Hepatic stellate cell (primary cell): ENCODE measurements around the gene PLXNA2.

Experiments
- DNase-seq: peaks from one replicate; pipeline ENCODE4 v3.0.0; 2011; ENCODE audit warnings: low spot score

The PLXNA2 gene

DNA sequence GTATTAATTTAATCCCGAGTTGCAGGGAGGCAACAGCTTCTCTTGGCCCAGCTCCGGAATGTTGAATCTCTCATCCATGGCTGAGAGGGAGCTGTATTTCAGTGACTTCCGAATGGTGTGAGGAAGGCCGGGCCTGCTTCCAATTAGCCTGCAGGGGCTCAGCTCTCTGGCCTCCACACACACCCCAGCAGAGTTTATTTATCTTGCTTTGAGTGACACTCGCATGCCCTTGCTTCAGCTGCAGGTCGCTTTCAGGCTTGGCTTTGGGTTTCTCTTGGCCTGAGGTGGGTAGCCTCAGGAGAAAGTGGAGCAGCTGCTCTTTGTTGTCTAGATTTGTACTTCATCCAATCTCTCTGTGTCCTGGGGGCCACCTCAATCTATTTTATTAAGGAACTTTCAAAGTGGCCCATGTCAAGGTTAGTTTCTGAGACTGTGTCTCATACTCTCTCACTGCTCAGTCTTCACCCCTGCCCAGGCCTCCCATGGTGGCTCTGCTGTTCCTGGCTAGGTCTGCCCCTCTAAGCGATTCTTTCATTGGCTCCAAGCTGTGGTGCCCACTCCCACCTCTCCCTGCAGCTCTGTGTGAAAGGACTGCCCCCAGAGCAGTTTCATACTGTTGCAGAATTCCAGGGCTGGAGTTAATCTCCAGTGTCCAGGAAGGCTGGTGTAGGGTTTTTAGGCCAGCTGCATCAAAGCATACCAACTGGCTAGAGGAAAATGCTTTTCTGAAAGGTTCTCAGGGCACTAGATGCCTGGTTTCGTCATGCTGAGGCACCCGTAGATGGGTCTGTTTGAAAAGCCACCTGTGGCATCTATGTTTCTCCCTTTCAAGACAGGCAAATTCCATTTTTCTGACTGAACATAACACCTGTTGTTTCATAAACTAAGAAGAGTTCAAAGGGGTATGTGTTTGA is 153.5 kb downstream of the PLXNA2 start:
- peak; percentile 30 for DNase-seq

DNA sequence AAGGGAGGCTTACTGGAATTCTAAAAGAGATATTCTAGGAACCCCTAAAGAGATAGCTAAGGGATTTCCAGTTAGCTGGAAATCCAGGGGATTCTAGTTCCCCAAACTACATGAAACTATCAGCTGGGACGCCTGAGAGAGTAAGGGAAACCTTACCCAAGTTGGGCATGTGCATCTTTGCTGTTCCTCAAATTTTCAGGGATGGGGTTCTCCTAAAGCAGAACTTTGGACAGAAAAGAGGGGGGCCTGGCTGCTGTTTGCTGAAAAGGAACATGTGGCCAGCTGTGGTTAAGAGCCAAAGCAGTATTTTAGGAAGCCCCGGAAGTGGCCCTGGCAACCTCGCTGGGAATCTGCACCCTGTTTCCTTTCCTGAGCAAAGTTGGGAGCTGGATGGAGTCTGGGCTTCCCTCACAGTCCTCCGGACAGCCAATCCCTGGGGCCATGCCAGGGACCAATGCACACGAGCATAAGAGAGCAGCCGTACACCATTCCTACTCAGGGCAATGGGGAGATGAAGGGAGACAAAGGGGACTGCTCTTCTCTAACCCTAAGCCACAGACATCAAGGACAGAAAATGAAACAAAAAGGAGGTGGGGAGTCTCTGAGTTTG is 154.3 kb downstream of the PLXNA2 start:
- DNase-seq = no peak

DNA sequence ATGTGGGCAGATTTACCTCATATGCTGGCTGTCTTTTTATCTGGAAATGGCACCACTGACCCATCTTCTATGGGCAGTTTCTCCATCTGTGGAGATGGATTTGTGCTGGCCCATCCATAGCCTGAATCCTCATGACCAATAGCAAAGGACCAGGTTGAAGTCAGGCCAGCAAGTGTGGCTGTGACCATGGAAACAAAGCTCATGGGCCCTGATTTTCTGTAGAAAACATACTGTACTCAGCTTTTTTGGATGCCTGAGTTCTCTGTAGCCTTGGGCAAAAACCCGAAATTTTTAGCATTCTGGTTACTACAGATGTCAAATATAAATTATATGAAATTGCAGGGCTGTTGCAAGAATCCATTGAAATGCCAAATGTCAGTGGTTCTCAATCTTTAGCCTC is 155.0 kb downstream of the PLXNA2 start:
- DNase-seq = no peak

DNA sequence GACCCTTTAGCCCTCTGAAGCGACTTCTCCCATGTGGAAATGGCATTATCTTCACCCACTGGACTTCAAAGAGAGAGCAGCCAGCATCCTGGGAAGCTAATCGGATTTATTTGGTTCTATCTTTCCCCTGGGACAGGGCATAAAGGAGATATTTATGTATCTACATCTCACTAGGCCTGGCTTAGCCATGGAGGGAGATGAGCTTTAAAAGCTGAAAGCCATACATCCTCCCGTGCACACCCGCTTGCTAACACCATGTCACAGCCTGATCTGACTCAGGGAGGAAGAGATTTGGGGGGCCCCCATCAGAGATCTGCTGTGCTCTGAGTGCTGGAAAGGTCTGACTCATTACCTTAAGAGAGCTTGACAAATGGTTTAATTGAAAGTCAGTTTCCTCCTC is 155.9 kb downstream of the PLXNA2 start:
- DNase-seq = no peak

DNA sequence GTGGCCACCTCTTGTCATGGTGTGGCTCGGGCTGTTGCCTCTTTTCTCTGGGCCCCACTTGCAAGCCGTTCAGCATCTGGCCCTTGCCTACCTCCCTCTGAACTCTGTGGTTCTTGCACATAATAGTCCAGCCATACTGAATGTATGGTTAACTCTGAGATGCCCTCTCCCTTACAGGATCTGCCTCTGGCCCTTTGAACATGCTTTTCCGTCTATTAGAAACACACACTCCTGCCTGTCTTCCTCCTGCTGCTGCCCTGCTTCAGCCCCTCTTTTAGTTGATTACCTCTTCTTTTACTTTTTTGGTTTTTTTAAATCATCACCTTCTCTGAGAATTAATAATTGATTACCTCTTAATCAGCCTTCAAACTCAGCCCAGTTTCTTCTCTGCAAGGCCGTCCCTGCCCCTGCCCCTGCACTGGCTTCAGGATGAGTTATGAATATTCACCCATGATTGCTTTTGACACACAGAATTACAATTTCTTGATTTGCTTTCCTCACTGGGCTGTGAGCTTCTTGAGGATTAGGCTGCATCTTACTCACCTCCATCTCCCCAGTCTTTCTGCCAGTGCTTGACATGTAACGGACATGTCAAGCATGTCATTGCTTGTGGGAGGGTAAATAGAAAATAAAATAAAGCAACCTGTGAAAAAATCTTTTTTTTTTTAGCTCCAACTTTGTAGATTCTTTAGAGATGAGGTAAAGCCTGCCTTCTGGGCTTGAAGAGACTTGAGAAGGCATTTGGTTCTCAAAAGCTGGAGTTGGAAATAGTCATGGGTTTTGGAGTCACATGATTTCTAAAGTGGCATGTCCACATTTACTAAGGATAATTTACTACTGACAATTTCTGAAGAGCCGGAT is 158.3 kb downstream of the PLXNA2 start:
- peak; percentile 36 for DNase-seq

GRCh38 chr1:208084764-208085163 is 159.4 kb downstream of the PLXNA2 start:
- no peak for DNase-seq

GRCh38 chr1:208084220-208084619 is 160.0 kb downstream of the PLXNA2 start:
- no peak for DNase-seq

DNA sequence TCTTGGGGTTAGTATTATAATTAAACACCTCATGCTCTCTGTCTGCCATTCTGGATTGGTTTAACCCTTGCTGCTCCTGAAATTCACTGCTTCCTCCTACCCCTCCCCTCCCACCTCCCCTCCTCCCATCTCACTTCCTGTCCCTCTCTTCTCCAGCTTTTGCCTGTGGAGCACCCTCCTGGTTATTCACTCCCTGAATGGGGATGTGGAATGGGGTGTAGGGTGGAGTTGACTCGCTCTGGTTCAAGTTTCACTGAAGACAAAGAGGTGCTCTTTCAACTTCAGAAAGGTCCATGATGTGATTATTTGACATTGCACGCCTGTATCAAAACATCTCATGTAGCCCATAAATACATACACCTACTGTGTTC is 160.5 kb downstream of the PLXNA2 start:
- DNase-seq = no peak

DNA sequence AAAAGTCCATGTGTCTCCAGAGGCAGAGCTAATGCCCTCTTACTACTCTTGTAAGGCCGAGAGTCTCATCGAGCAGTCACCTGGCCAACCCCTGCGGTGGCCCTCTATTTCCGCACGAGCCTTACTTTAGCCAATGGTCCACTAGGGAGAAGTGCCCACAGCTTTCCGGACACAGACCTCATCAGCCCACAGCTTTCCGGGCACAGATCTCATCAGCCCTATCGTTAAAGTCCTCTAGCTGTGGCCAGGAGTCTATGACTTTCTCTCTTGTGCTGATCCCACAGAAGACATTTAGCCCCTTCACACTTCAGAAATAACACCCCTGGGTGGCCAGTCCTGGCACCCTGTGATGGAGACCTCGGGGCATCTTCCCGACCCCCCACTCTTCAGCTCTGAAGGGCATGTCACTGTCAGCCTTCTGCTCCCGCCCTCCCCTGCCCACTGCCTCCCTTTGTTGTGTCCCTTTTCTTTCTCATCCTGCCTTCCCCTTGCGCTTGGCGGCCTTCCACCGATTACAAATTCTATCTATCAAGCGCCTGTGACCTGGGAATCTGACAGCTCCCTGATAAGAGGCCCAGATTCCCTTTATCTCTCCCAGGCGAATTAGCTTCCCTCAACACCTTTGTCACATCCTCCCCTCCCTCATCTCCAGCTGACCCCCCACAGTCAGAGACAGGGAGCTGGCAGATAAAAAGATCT is 161.0 kb downstream of the PLXNA2 start:
- no peak for DNase-seq

GRCh38 chr1:208081972-208082371 is 162.2 kb downstream of the PLXNA2 start:
- no peak for DNase-seq

DNA sequence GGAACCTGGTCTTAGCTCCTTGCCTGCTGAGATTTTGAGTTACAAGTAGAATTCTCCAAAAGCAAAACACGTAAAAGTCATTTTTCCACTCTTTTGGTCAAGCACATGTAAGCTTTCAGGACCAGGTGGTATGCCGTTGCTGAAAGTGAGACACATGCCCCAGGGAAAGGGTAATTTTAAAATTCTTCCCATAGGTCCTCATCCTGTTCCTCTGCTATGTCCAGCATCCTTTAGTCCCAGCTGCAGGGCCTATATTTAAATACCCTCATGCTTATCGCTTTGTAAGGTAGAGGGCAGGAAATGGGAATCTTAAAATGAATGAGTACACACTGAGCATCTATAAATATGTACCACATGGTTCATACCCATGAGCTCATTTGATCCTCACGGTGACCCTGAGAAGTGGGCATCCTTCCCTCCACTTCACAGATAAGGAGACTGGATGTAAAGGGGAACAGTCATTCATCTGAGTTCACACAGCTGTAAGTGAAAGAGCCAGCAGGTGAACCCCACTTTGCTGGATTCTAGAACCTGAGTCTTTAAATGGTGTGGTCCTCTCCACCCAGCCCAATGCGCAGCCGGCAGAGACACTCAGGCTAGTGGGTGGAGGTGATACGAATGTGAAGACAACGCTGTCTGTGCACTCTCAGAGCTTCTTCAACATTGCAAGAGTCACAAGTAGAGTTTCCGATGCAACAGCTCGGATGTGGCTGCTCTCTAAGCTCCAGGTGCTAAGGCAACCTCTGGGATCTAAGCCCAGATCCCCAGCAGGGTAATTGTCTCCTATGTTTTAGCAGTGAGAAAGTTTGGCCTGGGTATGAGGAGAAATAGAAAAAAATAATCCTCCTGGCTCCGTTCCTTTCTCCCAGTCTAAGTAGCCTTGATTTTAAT is 163.5 kb downstream of the PLXNA2 start:
- DNase-seq = no peak

DNA sequence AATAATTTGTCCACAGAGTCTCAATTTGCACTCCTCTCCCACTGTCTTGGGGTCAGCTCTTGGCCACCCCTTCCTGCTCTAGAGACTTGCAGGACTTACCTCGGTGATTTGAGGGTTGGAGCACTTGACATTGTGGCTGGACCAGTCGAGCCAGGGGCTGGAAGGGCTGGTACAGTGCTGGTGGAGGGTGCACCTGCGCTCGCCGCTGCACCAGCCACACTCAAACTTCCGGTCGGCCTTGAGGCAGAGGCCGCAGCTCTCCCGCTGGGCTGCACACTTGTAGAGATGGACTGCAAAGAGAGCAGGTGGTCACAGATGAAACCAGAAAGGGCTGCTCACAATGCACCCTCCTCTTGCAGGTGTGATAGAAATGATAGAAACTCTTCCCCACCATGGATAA is 165.0 kb downstream of the PLXNA2 start:
- DNase-seq = no peak

DNA sequence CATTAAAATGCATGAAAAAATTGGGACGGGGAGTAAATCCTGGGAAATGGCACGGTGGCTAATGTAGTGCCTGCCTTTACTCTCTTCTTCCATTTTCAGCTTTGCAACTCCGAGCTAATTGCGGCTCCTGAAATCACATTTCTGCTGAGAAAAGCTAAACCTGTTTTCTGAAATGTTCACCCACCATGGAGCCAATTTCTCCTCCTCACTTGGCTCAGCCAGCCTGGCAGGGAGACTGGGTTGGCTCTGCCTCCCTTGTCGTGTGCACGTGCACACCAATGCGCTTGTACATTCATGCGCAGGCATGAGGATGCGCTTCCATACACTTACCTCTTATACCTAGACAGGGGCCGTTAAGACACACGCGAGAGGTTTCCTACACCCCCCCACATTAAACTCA is 165.4 kb downstream of the PLXNA2 start:
- DNase-seq = no peak

DNA sequence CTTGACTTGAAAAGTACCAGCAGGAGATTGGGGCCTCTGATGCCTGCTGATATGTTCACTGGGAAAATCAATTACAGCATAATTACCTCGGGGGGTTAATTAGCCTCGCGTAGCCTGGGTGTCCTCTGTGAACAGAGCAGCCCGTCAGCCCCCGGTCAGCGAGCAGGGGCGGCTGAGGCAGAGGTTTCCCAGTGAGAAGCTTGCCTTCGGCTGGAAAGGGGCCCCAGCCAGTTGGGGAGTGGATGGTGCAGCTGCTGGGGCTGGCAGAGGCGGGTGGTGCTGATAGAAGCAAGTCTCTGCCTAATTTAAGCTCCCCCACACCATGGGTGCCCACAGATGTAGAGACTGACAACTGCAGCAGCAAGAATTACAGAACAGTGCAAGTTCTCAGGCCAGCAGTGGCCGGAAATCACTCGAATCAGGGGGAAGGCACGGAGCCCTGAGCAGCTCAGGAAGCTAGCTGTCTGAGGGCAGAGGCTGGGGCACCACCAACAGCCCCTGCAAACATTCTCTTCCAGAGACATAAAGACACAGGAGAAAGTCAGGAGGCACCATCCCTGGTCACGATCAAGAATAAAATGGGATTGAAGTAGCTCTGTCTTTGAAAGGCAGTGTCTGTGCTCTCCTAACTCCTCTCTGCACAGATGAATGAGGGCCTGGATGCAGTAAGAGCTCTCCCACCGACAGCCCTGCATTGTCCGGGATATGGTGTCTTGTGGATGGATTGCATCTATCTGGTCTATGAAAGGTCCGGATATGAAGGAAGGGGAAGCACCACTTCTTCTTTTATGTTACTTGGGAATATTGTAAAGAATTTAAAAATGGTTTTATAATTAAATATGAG is 166.7 kb downstream of the PLXNA2 start:
- no peak for DNase-seq

DNA sequence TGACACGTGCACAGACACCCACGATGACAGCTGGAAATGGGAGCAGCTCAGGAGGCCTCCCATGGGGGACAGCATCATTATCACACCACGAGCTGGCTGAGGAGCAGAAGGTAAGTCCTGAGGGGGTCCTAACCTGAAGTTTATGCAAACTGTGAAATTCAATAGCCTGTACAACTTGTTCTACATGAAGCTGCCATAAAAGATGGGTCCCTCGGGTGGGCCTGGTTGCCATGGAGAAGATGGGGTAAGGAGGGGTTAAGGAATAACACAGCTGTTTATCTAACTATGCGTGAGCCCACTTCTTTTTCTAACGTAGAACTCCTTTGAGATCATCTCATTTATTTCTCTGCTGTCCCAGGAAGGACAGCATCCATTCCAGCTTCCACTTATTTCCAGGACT is 169.8 kb downstream of the PLXNA2 start:
- no peak for DNase-seq

- no peak for DNase-seq
These were observed 172.7 kb downstream of the PLXNA2 start for GRCh38 chr1:208071435-208072031.

DNA sequence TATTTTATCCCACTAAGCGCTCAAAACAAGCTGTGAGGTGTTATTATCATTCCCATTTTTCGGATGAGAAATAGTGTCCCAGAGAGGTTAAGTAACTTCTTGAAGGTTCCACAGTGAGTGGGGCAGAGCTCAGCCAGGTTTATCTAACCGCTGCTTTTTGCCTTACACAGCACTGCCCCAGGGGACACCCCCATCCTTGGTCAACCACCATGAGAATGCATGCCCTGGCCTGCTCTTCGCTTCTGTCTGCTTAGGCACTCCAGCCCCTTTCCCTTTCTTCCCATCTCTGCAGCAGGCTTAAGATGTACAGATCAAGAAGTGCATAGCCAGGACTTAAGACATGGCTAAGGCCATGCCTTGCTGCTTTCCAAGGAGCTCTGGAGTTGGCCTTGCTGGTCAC is 174.3 kb downstream of the PLXNA2 start:
- DNase-seq = no peak

GRCh38 chr1:208069317-208069716 is 174.9 kb downstream of the PLXNA2 start:
- no peak for DNase-seq

GRCh38 chr1:208068908-208069307 is 175.3 kb downstream of the PLXNA2 start:
- DNase-seq = no peak

DNA sequence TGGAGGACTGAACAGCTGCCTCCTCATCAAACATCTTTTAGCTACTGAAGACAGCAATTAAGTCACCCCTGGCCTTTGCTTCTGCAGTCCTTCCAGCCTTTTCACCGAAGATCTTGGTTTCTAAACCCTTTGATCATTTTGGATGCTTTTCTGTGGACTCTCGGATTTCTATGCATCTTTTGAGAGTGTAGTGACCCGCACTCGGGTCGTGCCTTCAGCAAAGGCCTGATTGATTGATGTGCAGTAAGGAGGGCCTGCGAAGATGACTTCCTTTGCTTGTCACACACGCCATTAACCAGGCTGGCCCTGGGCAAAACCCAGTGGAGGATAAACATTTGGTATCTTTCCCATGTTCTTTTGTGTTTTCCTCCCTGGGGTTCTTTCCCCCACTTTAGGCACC is 175.8 kb downstream of the PLXNA2 start:
- DNase-seq = no peak
